Lower leg skin (tissue), 3 donors: ENCODE data around the gene PPP1R14D.

ENCODE experiments used
- POLR2A ChIP-seq, 2 donors: fragments of 450-650 bp; IDR thresholded peaks; one replicate each; pipeline ENCODE4 v1.6.1; 2016 to 2017; ENCODE audit warnings: antibody characterized with exemption in 2 of 2, mild to moderate bottlenecking in 1 of 2, moderate library complexity in 1 of 2
- TF ChIP-seq, protein P1 (sequence below), 3 donors: fragments of 450-650 bp; IDR thresholded peaks; one replicate each; pipeline ENCODE4 v1.5.1; 2016; ENCODE audit warnings: antibody characterized with exemption in 3 of 3, mild to moderate bottlenecking in 3 of 3, moderate library complexity in 2 of 3

DNA sequence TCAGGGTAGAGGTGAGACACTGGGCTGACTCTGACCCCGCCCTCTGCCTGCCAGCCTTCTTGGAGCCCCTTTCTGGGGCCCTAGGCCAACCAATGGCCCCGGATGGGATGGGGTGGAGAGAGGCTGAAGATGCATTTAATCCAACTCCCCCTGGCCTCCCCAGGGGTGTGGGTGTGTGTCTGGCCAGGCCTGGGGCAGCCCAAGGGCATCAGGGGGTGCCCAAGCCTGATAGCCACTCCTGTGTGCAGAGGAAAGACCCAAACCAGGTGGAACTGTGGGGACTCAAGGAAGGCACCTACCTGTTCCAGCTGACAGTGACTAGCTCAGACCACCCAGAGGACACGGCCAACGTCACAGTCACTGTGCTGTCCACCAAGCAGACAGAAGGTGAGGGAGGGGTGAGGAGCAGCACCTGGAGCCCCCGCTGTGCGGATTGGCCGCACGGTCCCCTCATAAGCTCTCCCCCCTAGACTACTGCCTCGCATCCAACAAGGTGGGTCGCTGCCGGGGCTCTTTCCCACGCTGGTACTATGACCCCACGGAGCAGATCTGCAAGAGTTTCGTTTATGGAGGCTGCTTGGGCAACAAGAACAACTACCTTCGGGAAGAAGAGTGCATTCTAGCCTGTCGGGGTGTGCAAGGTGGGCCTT, 24.9 kb upstream of the PPP1R14D start:
- TF ChIP-seq POLR2A (IDR thresholded peaks at IDR 0.05), result no peak
- TF ChIP-seq, protein P1, sequence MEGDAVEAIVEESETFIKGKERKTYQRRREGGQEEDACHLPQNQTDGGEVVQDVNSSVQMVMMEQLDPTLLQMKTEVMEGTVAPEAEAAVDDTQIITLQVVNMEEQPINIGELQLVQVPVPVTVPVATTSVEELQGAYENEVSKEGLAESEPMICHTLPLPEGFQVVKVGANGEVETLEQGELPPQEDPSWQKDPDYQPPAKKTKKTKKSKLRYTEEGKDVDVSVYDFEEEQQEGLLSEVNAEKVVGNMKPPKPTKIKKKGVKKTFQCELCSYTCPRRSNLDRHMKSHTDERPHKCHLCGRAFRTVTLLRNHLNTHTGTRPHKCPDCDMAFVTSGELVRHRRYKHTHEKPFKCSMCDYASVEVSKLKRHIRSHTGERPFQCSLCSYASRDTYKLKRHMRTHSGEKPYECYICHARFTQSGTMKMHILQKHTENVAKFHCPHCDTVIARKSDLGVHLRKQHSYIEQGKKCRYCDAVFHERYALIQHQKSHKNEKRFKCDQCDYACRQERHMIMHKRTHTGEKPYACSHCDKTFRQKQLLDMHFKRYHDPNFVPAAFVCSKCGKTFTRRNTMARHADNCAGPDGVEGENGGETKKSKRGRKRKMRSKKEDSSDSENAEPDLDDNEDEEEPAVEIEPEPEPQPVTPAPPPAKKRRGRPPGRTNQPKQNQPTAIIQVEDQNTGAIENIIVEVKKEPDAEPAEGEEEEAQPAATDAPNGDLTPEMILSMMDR (IDR thresholded peaks at IDR 0.05), result no peak
